GM12878 (cell line): ENCODE measurements around the gene KLHL2. TPM values are rescaled to one million over a fixed set of nuclear protein-coding genes. Genes with fewer than 3 reads are reported as not detected.

Experiments
- ATAC-seq: fragments of 200-7000 bp; cut with Tn5 transposase; 3 replicates; pipeline ENCODE4 v1.9.1; 2020; ENCODE audit warnings: mild to moderate bottlenecking, moderate library complexity
- BruUV-seq: library from RNA; stranded (reverse); fragments of 400-500 nt; replicated peaks from 2 replicates; lab custom pipeline; 2021; lab: Mats Ljungman, UMichigan
- CTCF ChIA-PET: fragments of 300-600 bp; sonication (Branson Sonifier 250); formaldehyde crosslinking; extraction: SDS; loops from one replicate; lab custom pipeline; 2021; ENCODE audit warnings: inconsistent platforms; lab: Yijun Ruan, JAX
- POLR2A ChIA-PET: fragments of 350-600 bp; formaldehyde crosslinking; extraction: SDS; loops from one replicate; lab custom pipeline; 2021; ENCODE audit warnings: inconsistent platforms; lab: Charles Lee
- RAD21 ChIA-PET: fragments of 300-600 bp; sonication (Branson Sonifier 250); formaldehyde crosslinking; loops from one replicate; lab custom pipeline; 2023; ENCODE audit warnings: antibody characterized with exemption; ENCODE audit not compliant: unreplicated experiment; lab: Charles Lee
- SMC1A ChIA-PET: fragments of 300-600 bp; sonication (Branson Sonifier 250); formaldehyde crosslinking; loops from one replicate; lab custom pipeline; 2023; ENCODE audit not compliant: unreplicated experiment, uncharacterized antibody; lab: Charles Lee
- DNase-seq: peaks from one replicate; pipeline ENCODE4 v3.0.0-alpha.2; 2011; ENCODE audit warnings: low read depth, low spot score
- FAIRE-seq: peaks from 3 replicates; lab custom pipeline; 2011; peaks lifted over from hg19 to GRCh38; lab: Jason Lieb, UNC
- H2AFZ ChIP-seq: 2 replicates; pipeline ENCODE4 v1.6.0; 2011; ENCODE audit warnings: low read depth, low read length, control low read depth; ENCODE audit not compliant: control insufficient read depth
- H3K27ac ChIP-seq: 2 replicates; pipeline ENCODE4 v1.5.1; 2011; ENCODE audit warnings: control low read depth; ENCODE audit not compliant: control insufficient read depth, insufficient read depth
- H3K27me3 ChIP-seq, 2 experiments: replicated peaks in 1 of 2; 2 replicates each; pipeline versions ENCODE4 v1.6.0 to v1.6.1; 2011; ENCODE audit warnings: low read length in 1 of 2; ENCODE audit not compliant: control insufficient read depth in 2 of 2, insufficient read depth in 2 of 2
- H3K36me3 ChIP-seq, 2 experiments: 2 replicates each; pipeline ENCODE4 v1.5.1; 2011; ENCODE audit warnings: low read length in 1 of 2; ENCODE audit not compliant: control insufficient read depth in 2 of 2, insufficient read depth in 2 of 2
- H3K4me1 ChIP-seq: 2 replicates; pipeline ENCODE4 v1.6.1; 2011; ENCODE audit warnings: mild to moderate bottlenecking, low read length, moderate library complexity, mixed read lengths; ENCODE audit not compliant: control insufficient read depth, insufficient read depth
- H3K4me2 ChIP-seq: 2 replicates; pipeline ENCODE4 v1.6.0; 2011; ENCODE audit warnings: control low read depth; ENCODE audit not compliant: control insufficient read depth, insufficient read depth
- H3K4me3 ChIP-seq: fragments of 200-600 bp; sonication (generic); 2 replicates; pipeline ENCODE4 v1.5.1; 2016
- H3K79me2 ChIP-seq: 2 replicates; pipeline ENCODE4 v1.6.0; 2011; ENCODE audit warnings: low read length; ENCODE audit not compliant: control insufficient read depth, insufficient read depth
- H3K9ac ChIP-seq: 2 replicates; pipeline ENCODE4 v1.8.0; 2011; ENCODE audit warnings: low read length, control low read depth, mixed read lengths; ENCODE audit not compliant: control insufficient read depth, insufficient read depth
- H3K9me3 ChIP-seq: replicated peaks from 3 replicates; pipeline ENCODE4 v1.5.1; 2011; ENCODE audit warnings: mild to moderate bottlenecking, low read length; ENCODE audit not compliant: control insufficient read depth, insufficient read depth
- H4K20me1 ChIP-seq: 2 replicates; pipeline ENCODE4 v1.6.0; 2011; ENCODE audit not compliant: control insufficient read depth, insufficient read depth
- ATF2 ChIP-seq: IDR thresholded peaks from 2 replicates; pipeline ENCODE4 v1.6.1; 2012; ENCODE audit warnings: low read length, inconsistent platforms
- ATF7 ChIP-seq: fragments of 450-650 bp; IDR thresholded peaks from 2 replicates; pipeline ENCODE4 v1.6.1; 2016; ENCODE audit warnings: low read depth, mild to moderate bottlenecking
- CHD4 ChIP-seq: fragments of 200-600 bp; sonication (generic); IDR thresholded peaks from 2 replicates; pipeline ENCODE4 v1.6.1; 2016; ENCODE audit warnings: mild to moderate bottlenecking
- FOXK2 ChIP-seq: fragments of 450-650 bp; IDR thresholded peaks from 2 replicates; pipeline ENCODE4 v1.6.1; 2017; ENCODE audit warnings: mild to moderate bottlenecking, moderate library complexity
- FOXM1 ChIP-seq: IDR thresholded peaks from 2 replicates; pipeline ENCODE4 v1.6.1; 2012; ENCODE audit warnings: low read depth, mild to moderate bottlenecking, inconsistent platforms, low read length, moderate library complexity
- IKZF2 ChIP-seq, 2 experiments: fragments of 450-650 bp; IDR thresholded peaks; 2 replicates each; pipeline ENCODE4 v1.6.1; 2017; ENCODE audit warnings: mild to moderate bottlenecking in 2 of 2, moderate library complexity in 2 of 2
- MLLT1 ChIP-seq: fragments of 450-650 bp; IDR thresholded peaks from 2 replicates; pipeline ENCODE4 v1.6.1; 2016; ENCODE audit warnings: mild to moderate bottlenecking
- NBN ChIP-seq: fragments of 450-650 bp; IDR thresholded peaks from 2 replicates; pipeline ENCODE4 v1.6.1; 2016
- NFIC ChIP-seq: IDR thresholded peaks from 2 replicates; pipeline ENCODE4 v1.6.1; 2012; ENCODE audit warnings: low read depth, mild to moderate bottlenecking, inconsistent platforms, low read length, moderate library complexity
- PAX5 ChIP-seq: IDR thresholded peaks from 2 replicates; pipeline ENCODE4 v1.6.1; 2011; ENCODE audit warnings: low read depth, low read length, borderline replicate concordance
- RUNX3 ChIP-seq: IDR thresholded peaks from 2 replicates; pipeline ENCODE4 v1.6.1; 2012; ENCODE audit warnings: low read length, inconsistent platforms
- SMARCA5 ChIP-seq: fragments of 450-650 bp; IDR thresholded peaks from 2 replicates; pipeline ENCODE4 v1.6.1; 2017; ENCODE audit warnings: mild to moderate bottlenecking
- SMC3 ChIP-seq: IDR thresholded peaks from 2 replicates; pipeline ENCODE4 v1.6.1; 2011; ENCODE audit warnings: low read length, improper control_type of control experiment, borderline replicate concordance
- ZNF592 ChIP-seq: fragments of 450-650 bp; IDR thresholded peaks from 2 replicates; pipeline ENCODE4 v1.6.1; 2017; ENCODE audit warnings: mild to moderate bottlenecking, moderate library complexity
- WGBS: methylation state at CpG from one replicate; pipeline ENCODE4 v1.1.6; 2016; ENCODE audit warnings: low lambda C conversion rate; ENCODE audit not compliant: insufficient replicate concordance, insufficient coverage; ENCODE audit errors: missing lambda C conversion rate; 5-methylcytosine and 5-hydroxymethylcytosine counted together
- in situ Hi-C: fragments of 300-500 bp; cut with MboI; formaldehyde crosslinking; loops from 9 replicates; pipeline ENCODE4 v1.14.3; 2018; ENCODE audit warnings: mixed read lengths
- intact Hi-C: fragments of 100-400 bp; cut with micrococcal nuclease; formaldehyde crosslinking; loops from one replicate; pipeline ENCODE4 v1.14.2; 2022; ENCODE audit not compliant: unreplicated experiment
- polyA plus RNA-seq, 11 experiments: library from polyadenylated mRNA; depleted of rRNA in 4 of 11; unstranded in 6 of 11; stranded (reverse) in 5 of 11; fragments of >200 nt; fragmentation: Nextera tagmentation in 4 of 11; fragmentation: Illumina TruSeq in 1 of 11; extraction: Ambion mirVana in 4 of 11; extraction: Trizol in 1 of 11; gene quantifications; 1 replicate in 1 of 11; 2 replicates in 10 of 11; pipeline versions ENCODE4 v1.2.1 to v1.2.3, GENCODE V29; 2011 to 2016; ENCODE audit warnings: inconsistent platforms in 2 of 11, missing spikeins in 2 of 11, low read depth in 1 of 11
- total RNA-seq, 4 experiments: library from RNA; depleted of rRNA in 3 of 4; stranded (reverse); fragments of >200 nt in 3 of 4; fragmentation: Illumina TruSeq in 1 of 4; extraction: Trizol in 1 of 4; gene quantifications; 2 replicates each; pipeline versions ENCODE4 v1.2.1 to v1.2.3, GENCODE V29; 2013 to 2021

KLHL2 gene
- total and polyA plus RNA-seq, 10 of the 15 experiments (the other 5 are each of a cell fraction or from before 2014, with no cell fraction given), result 4.8 to 22.8 (median 12.9) TPM

GRCh38 chr4:165301833-165302232 lies 94.5 kb downstream of the KLHL2 start:
- Histone ChIP-seq H3K9ac (0 out of 2 replicates have a peak overlapping the region, but pooled peaks have one; percentile 7), H3K4me3 (peak overlapping the region; percentile 39; the same call in 1 of the 2 replicates), H3K27ac (peak overlapping the region; percentile 31; the same call in 1 of the 2 replicates), H3K4me1 (0 out of 2 replicates have a peak, but pooled peaks cover 4% of the 10 kb centered on the region), H3K4me2 (peak overlapping the region; percentile 80), H3K36me3 (peaks cover 2 to 10% of the 10 kb centered on the region in 2 experiments; a peak in 3 of 4 replicates), H2AFZ (no peak overlapping the region; the same call in 1 of the 2 replicates), H3K9me3 (no peaks in the 10 kb centered on the region), H3K27me3 (no peaks in the 10 kb centered on the region), H3K79me2 (no peaks in the 10 kb centered on the region), H4K20me1 (no peaks in the 10 kb centered on the region)
- ChIA-PET POLR2A (interaction anchor here (0.8 to 1.1 kb wide), 2 partner anchors 12 to 18 kb away, joined by 3 read pairs; no protein-coding TSS in a partner anchor), SMC1A (interaction anchor here (0.8 to 1.7 kb wide), 8 partner anchors 9 to 169 kb away, joined by 3 to 7 read pairs (median 4); partner anchors contain the start of gene MSMO1), RAD21 (interaction anchor here (0.9 to 1.2 kb wide), 2 partner anchors 13 to 92 kb away, joined by 5 to 6 read pairs; no protein-coding TSS in a partner anchor), CTCF (interaction anchor here (0.8 to 1.1 kb wide), 4 partner anchors 10 to 54 kb away, joined by 3 to 5 read pairs (median 3); no protein-coding TSS in a partner anchor)
- FAIRE-seq (peak; percentile 47), DNase-seq (no peak), ATAC-seq (peak; percentile 91)
- in situ Hi-C loops, result no loop called here
- no TSS peak for BruUV-seq
- intact Hi-C loops, result no loop called here
- WGBS, result 0% methylated on average over 1 of the region's 1 CpG
- TF ChIP-seq ZNF592 (no peak), IKZF2 (IDR thresholded peaks at IDR 0.05) (peak in 1 of 2 experiments; percentile 35; a peak in 1 of 4 replicates), NBN (0 out of 2 replicates have a peak, but pooled peaks have one; percentile 39), ATF7 (0 out of 2 replicates have a peak, but pooled peaks have one; percentile 32), RUNX3 (peak; percentile 81), FOXM1 (peak; percentile 19; the same call in 1 of the 2 replicates), NFIC (0 out of 2 replicates have a peak, but pooled peaks have one; percentile 20), FOXK2 (peak; percentile 33; the same call in 1 of the 2 replicates), MLLT1 (0 out of 2 replicates have a peak, but pooled peaks have one; percentile 26), ATF2 (peak; percentile 48; the same call in 1 of the 2 replicates), CHD4 (no peak), SMC3 (no peak), PAX5 (no peak), SMARCA5 (no peak)
- TF ChIP-seq, all 136 proteins: peak for 9
